LHCN-M2 (cell line): ENCODE results near the gene TOM1L2. TPM values are rescaled to one million over a fixed set of nuclear protein-coding genes. Genes with fewer than 3 reads are reported as not detected.
"Not testable (repeated sequence)": the region's sequence is repeated elsewhere in the genome, so short reads cannot be mapped to it uniquely, and the experiment has no call there.

Experiments used
- DNase-seq: peaks from one replicate; pipeline ENCODE4 v3.0.0-alpha.2; 2012; ENCODE audit warnings: low read depth
- total RNA-seq: library from RNA; depleted of rRNA; stranded (reverse); fragments of >200 nt; gene quantifications from 2 replicates; pipeline ENCODE4 v1.2.3, GENCODE V29; 2014

TOM1L2 gene
- total RNA-seq, 1 experiment from 2014 or later, result 39.2 TPM

DNA sequence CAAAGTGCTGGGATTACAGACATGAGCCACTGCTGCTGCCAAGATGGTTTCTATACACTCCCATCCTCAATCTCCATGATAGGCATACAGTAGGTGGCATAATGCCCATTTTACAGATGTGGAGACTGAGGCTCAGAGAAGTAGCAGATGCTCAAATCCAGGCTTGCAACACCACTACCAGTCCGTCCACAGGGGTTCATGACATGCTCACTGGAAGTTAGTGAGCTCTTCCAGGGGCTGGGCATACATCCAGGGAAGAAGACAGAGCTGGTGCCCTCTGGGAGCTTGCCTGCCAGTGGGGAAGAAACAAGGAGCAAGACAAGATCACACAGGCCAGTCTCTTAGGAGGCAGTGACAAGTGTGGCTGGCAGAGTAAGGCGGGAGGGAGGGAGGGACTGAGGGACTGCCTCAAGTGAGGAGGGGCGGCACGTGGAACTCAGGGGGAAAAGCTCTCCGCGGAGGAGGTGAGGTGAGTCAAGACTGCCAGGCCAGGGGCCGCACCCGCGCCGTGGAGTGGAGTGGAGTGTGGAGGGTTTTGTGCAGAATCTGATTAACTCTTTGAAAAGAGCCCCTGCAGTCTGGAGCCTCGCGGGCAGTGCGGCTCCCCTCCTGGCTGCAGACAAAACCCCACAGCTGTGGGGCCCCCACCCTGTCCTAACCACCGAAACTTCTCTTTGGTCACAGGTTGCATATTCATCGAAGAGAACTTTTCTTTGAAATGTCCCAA is 163.3 kb downstream of the TOM1L2 start:
- DNase-seq, result no peak

DNA sequence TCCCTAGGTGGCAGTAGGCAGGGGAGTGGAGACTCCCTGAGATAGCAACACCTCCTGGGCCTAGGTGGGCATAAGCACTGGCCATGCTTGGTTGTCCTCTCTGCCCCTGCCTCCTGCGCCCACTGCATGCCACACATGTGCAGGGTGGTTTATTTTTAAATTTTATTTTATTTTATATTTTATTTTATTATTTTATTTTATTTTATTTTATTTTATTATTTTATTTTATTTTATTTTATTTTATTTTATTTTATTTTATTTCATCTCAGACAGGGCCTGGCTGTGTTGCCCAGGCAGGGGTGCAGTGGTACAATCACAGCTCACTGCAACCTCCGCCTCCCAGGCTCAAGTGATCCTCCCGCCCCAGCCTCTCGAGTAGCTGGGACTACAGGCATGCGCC is 164.0 kb downstream of the TOM1L2 start:
- DNase-seq, result not testable (repeated sequence)

DNA sequence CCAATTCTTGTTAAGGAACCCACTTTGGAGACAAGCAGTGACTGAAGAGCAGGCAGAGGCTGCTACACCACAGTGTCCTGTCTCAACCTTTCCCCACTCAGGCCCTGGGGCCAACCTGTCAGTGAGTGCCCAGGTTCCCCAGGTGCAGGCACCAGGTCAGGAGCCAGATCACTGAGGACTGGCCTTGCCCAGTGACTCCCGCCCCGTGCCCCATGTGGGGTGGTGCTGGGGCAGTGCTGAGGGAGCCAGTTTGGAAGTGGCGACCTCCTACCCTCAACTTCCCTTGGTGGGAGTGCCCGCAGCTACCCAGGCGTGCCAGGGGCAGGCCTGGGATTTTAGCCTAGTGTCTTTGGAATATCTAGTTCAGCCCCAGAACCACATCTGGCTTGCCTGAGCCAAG is 164.8 kb downstream of the TOM1L2 start:
- DNase-seq, result no peak

DNA sequence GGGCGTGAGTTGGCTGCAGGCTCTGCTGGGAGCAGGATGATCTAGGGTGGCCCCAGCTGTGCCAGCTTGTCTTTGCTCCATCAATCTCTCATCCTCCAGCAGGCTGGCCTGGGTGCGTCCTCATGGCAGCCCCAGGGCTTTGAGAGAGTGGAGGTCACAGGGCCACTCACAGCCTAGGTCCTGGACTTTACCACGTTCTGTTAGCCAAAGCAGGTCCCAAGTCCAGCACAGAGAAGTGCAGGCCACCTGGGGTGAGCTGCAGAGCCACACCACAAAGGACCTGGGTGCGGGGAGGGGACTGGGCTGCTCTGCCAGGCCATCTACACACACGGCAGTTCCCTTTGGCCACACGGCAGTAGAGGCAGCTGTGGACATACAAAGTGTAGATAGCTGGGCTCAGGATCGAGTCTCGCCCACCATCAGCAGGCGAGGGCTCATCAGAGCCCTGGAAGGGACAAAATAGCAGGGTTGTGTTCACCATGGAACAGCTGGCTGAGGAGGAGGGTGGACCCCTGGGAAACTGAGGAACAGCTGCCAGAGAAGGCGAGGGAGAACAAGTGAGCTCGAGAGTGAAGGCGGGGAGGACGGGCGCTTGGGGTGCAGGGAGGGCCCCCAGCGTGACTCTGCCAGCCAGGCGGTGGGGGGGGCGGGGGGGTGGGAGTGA is 165.5 kb downstream of the TOM1L2 start:
- DNase-seq, result no peak

DNA sequence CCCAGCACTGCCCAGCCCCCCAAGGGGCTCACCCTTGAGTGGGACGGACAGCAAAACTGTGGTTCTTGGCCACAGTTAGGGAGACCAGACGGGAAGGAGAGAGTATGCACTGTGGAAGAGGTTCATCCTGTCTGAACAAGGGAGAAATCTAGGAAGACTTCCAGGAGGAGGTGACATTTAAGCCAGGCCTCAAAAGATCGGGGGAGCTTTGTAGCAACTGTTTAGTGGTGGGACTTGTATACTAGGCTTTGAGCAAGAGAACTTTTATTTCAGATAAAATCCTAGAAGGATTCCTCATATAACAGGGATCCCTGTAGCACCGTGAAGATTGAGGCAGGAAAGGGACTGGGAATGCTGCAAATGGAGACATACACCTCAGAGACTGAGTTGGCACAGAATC is 166.2 kb downstream of the TOM1L2 start:
- no peak for DNase-seq

DNA sequence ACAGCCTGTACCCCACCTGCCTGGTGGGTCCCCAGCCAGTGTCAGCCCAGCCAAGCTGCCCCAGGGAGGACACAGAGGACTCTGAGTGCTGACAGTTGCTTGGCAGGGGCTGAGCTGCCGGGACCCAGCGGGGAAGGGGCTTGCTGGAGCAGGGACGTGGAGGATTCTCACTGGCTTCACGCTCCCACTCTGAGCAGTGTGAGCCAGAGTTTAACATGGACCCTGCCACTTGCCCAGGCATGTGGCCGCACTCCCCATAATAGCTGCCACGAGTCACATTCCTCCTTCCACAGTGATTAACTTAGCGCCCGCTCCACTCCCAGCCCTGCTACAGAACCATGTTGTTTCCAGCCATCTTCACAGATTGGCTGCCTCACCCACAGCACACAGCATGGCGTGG is 166.6 kb downstream of the TOM1L2 start:
- DNase-seq, result no peak

DNA sequence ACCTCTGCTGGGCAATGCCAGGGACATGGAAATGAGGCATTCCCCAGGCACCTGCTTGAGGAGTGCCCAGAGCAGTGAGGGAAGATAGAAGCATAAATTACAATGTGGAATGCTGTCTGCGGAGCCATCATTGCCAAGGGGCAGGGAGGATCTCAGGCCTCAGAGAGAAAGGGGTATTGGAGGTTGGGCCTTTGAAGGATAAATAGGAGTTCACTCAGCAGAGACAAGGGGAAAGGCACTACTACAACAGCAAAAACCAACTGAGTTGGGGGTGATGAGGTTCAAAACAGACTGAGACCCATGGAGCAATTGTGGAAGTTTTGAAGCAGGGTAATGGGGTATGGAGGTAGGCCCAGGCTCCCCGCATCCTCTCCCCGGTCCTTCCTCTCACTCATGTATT is 168.2 kb downstream of the TOM1L2 start:
- DNase-seq, result no peak

DNA sequence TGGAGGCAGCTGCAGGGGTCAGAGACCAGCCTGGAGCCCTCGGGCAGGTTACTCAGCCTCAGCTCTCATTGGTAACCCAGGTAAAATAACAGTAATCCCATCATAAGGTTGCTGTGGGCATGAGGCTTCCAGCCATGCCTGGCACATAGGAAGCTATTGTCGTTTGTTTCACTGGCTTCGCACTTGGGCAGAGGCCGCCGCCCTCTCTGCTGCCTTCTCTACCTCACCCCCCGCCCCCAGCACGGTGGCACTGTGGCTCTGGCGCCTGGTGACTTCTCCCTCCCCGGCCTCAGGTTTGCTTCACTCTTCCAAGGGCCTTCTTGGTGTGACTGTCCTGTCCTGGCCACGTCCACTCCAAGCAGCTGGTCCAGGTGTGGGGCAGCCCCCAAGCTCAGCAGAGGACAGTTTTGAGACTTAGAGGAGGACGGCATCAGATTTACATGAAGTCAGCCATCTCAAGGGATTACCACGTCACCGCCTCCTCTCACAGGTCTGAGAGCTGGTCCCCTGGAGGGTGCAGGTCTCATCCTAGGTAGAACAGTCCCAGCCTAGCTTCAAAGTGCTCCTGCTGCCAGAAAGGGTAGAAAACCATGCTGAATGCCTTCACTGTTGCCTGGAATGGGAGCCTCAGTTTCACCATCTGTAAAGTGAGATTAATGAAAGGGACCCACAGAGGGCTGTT is 170.3 kb downstream of the TOM1L2 start:
- no peak for DNase-seq

DNA sequence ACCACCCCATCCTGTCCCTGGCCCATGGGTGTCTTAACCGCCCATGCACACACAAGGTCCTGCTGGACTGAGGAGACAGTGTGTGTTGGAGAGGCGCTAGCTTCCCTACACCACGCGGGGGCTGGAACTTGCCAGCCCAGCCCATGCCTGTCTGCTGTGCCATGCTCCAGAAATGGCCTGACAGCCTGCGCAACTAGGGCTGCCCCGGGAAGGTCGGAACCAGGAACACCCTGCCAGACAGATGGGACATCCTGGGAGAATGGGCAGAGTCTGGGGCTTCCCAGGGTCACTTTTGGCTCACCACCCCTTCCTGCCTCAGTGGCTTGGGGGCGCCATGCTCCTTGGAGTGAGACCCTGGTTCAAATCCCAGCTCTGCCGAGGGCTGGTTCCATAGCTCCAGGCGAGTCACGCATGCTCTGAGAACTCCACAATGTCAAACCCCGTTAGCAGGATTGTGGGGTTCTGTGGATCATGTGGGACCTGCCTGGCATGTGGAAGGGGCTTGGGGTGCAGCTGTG is 171.6 kb downstream of the TOM1L2 start:
- DNase-seq, result no peak

DNA sequence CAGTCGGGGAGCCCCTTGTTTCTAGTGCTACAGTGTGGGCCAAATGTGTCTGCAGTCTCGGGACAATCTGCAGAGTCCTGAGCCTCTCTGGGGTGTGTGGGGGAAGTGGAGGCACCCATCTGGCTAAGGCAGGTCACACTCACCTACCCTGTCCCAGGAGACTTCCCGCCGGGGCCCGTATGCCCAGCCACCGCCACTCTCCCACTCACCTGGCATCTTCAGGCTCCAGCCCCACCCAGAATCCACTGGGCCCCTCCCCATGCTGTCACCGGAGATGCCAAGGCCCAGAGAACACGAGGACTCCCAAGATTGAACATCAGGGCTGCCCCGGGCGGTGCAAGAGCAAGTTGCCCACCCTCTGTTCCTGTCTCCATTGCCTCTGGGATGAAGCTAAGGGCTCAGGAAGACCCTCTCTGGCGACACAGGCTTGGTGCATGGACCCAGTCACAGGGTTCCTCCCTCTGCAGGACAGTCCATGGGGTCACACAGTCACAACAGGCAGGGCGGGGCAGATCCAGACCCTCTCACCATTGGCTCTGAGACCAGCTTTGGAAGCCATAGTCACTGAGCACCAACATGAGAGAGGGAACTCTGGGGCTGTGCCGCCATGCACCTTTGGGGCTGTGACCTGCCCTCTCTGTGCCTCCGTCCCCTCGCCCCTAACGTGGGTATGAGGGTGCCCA is 173.5 kb downstream of the TOM1L2 start:
- DNase-seq, result no peak

DNA sequence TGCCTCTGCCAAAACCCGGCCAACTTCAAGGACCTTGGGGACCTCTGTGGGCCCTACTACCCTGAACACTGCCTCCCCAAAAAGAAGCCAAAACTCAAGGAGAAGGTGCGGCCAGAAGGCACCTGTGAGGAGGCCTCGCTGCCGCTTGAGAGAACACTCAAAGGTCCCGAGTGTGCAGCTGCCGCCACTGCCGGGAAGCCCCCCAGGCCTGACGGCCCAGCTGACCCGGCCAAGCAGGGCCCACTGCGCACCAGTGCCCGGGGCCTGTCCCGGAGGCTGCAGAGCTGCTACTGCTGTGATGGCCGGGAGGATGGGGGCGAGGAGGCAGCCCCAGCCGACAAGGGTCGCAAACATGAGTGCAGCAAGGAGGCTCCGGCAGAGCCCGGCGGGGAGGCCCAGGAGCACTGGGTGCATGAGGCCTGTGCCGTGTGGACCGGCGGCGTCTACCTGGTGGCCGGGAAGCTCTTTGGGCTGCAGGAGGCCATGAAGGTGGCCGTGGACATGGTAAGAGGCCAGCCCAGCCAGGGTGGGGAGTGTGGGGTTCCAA is 174.1 kb downstream of the TOM1L2 start:
- no peak for DNase-seq

DNA sequence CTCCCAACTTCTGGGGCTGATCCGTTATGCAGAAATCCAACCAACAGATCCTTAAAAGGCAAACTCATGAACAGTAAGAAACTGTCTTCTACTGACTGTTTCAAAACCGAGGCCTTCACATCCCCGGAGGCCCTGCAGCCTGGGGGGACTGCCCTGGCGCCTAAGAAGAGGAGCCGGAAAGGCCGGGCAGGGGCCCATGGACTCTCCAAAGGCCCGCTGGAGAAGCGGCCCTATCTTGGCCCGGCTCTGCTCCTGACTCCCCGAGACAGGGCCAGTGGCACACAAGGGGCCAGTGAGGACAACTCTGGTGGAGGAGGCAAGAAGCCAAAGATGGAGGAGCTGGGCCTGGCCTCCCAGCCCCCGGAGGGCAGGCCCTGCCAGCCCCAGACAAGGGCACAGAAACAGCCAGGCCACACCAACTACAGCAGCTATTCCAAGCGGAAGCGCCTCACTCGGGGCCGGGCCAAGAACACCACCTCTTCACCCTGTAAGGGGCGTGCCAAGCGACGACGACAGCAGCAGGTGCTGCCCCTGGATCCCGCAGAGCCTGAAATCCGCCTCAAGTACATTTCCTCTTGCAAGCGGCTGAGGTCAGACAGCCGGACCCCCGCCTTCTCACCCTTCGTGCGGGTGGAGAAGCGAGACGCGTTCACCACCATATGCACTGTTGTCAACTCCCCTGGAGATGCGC is 174.9 kb downstream of the TOM1L2 start:
- no peak for DNase-seq

DNA sequence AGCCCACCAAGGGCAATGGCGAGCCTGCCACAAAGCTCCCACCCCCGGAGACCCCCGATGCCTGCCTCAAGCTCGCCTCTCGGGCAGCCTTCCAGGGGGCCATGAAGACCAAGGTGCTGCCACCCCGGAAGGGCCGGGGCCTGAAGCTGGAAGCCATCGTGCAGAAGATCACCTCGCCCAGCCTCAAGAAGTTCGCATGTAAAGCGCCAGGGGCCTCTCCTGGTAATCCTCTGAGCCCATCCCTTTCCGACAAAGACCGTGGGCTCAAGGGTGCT is 175.5 kb downstream of the TOM1L2 start:
- no peak for DNase-seq

DNA sequence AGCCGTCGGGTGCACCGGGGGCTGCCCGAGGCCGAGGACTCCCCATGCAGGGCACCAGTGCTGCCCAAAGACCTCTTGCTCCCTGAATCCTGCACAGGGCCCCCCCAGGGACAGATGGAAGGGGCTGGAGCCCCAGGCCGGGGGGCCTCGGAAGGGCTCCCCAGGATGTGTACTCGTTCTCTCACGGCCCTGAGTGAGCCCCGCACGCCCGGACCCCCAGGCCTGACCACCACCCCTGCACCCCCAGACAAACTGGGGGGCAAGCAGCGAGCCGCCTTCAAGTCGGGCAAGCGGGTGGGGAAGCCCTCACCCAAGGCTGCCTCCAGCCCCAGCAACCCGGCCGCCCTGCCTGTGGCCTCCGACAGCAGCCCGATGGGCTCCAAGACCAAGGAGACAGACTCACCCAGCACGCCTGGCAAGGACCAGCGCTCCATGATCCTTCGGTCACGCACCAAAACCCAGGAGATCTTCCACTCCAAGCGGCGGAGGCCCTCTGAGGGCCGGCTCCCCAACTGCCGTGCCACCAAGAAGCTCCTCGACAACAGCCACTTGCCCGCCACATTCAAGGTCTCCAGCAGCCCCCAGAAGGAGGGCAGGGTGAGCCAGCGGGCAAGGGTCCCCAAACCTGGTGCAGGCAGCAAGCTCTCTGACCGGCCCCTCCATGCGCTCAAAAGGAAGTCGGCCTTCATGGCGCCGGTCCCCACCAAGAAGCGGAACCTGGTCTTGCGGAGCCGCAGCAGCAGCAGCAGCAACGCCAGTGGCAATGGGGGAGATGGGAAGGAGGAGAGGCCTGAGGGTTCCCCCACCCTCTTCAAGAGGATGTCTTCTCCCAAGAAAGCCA is 176.0 kb downstream of the TOM1L2 start:
- no peak for DNase-seq

DNA sequence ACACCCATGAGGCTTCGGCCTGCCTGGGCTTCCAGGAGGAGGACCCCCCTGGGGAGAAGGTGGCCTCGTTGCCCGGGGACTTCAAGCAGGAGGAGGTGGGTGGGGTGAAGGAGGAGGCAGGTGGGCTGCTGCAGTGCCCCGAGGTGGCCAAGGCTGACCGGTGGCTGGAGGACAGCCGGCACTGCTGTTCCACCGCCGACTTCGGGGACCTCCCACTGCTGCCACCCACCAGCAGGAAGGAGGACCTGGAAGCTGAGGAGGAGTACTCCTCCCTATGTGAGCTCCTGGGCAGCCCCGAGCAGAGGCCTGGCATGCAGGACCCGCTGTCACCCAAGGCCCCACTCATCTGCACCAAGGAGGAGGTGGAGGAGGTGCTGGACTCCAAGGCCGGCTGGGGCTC is 176.9 kb downstream of the TOM1L2 start:
- no peak for DNase-seq

DNA sequence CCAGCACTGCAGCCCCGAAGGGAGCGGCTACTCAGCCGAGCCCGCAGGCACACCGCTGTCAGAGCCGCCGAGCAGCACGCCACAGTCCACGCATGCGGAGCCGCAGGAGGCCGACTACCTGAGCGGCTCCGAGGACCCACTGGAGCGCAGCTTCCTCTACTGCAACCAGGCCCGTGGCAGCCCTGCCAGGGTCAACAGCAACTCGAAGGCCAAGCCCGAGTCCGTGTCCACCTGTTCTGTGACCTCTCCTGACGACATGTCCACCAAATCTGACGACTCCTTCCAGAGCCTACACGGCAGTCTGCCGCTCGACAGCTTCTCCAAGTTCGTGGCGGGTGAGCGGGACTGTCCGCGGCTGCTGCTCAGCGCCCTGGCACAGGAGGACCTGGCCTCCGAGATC is 177.8 kb downstream of the TOM1L2 start:
- no peak for DNase-seq
